Measurements from ENCODE around the gene ZNF853. TPM values are rescaled to one million over a fixed set of nuclear protein-coding genes. Genes with fewer than 3 reads are reported as not detected.

ZNF853 gene
- total and polyA plus RNA-seq, 2 of the 8 experiments (the other 6 are each of a cell fraction or from before 2014, with no cell fraction given), result 4.3 to 5.7 TPM

DNA sequence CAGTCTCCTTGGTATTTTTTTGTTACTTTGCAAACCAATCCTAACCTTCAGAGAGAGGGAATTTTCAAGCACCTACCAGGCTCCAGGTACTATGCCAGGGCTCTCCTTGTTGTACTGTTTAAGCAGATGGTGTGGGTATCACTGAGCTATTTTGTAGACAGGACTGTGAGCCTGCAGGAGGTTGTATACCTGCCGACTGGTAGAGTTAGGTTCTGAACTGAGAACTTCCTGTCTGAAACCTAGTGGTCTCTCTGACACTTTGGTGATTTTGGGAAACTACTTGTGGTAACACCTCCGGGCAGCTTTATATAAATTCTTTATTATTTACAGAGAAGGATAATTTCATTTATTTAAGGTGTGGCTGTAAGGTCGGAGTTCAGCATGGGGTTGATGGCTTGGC is 4.6 kb downstream of the ZNF853 start (continued):
- TF ChIP-seq, protein P1, sequence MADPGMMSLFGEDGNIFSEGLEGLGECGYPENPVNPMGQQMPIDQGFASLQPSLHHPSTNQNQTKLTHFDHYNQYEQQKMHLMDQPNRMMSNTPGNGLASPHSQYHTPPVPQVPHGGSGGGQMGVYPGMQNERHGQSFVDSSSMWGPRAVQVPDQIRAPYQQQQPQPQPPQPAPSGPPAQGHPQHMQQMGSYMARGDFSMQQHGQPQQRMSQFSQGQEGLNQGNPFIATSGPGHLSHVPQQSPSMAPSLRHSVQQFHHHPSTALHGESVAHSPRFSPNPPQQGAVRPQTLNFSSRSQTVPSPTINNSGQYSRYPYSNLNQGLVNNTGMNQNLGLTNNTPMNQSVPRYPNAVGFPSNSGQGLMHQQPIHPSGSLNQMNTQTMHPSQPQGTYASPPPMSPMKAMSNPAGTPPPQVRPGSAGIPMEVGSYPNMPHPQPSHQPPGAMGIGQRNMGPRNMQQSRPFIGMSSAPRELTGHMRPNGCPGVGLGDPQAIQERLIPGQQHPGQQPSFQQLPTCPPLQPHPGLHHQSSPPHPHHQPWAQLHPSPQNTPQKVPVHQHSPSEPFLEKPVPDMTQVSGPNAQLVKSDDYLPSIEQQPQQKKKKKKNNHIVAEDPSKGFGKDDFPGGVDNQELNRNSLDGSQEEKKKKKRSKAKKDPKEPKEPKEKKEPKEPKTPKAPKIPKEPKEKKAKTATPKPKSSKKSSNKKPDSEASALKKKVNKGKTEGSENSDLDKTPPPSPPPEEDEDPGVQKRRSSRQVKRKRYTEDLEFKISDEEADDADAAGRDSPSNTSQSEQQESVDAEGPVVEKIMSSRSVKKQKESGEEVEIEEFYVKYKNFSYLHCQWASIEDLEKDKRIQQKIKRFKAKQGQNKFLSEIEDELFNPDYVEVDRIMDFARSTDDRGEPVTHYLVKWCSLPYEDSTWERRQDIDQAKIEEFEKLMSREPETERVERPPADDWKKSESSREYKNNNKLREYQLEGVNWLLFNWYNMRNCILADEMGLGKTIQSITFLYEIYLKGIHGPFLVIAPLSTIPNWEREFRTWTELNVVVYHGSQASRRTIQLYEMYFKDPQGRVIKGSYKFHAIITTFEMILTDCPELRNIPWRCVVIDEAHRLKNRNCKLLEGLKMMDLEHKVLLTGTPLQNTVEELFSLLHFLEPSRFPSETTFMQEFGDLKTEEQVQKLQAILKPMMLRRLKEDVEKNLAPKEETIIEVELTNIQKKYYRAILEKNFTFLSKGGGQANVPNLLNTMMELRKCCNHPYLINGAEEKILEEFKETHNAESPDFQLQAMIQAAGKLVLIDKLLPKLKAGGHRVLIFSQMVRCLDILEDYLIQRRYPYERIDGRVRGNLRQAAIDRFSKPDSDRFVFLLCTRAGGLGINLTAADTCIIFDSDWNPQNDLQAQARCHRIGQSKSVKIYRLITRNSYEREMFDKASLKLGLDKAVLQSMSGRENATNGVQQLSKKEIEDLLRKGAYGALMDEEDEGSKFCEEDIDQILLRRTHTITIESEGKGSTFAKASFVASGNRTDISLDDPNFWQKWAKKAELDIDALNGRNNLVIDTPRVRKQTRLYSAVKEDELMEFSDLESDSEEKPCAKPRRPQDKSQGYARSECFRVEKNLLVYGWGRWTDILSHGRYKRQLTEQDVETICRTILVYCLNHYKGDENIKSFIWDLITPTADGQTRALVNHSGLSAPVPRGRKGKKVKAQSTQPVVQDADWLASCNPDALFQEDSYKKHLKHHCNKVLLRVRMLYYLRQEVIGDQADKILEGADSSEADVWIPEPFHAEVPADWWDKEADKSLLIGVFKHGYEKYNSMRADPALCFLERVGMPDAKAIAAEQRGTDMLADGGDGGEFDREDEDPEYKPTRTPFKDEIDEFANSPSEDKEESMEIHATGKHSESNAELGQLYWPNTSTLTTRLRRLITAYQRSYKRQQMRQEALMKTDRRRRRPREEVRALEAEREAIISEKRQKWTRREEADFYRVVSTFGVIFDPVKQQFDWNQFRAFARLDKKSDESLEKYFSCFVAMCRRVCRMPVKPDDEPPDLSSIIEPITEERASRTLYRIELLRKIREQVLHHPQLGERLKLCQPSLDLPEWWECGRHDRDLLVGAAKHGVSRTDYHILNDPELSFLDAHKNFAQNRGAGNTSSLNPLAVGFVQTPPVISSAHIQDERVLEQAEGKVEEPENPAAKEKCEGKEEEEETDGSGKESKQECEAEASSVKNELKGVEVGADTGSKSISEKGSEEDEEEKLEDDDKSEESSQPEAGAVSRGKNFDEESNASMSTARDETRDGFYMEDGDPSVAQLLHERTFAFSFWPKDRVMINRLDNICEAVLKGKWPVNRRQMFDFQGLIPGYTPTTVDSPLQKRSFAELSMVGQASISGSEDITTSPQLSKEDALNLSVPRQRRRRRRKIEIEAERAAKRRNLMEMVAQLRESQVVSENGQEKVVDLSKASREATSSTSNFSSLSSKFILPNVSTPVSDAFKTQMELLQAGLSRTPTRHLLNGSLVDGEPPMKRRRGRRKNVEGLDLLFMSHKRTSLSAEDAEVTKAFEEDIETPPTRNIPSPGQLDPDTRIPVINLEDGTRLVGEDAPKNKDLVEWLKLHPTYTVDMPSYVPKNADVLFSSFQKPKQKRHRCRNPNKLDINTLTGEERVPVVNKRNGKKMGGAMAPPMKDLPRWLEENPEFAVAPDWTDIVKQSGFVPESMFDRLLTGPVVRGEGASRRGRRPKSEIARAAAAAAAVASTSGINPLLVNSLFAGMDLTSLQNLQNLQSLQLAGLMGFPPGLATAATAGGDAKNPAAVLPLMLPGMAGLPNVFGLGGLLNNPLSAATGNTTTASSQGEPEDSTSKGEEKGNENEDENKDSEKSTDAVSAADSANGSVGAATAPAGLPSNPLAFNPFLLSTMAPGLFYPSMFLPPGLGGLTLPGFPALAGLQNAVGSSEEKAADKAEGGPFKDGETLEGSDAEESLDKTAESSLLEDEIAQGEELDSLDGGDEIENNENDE (IDR thresholded peaks at IDR 0.05; ENCODE audit: insufficient replicate concordance, low read length), result no peak
- no peak for TF ChIP-seq CHD1 (IDR thresholded peaks at IDR 0.05; ENCODE audit: low read depth, low read length)
- no peak for TF ChIP-seq RXRA (IDR thresholded peaks at IDR 0.05; ENCODE audit: insufficient read depth, low read depth, low read length)
- no peak for TF ChIP-seq KDM1A (IDR thresholded peaks at IDR 0.05; ENCODE audit: borderline replicate concordance, low read length)
- TF ChIP-seq HDAC6 (IDR thresholded peaks at IDR 0.05; ENCODE audit: low read depth, low read length), result no peak
- TF ChIP-seq CBX8 (IDR thresholded peaks at IDR 0.05; ENCODE audit: borderline replicate concordance, low read depth, low read length), result no peak
- TF ChIP-seq RAD21 (IDR thresholded peaks at IDR 0.05 in 1 of 2, conservative IDR thresholded peaks at IDR 0.05 in 1 of 2; ENCODE audit: low read depth in 2 of 2, low read length in 2 of 2), result no peak
- no peak for TF ChIP-seq JUND (IDR thresholded peaks at IDR 0.05; ENCODE audit: low read length)
- TF ChIP-seq ASH2L (IDR thresholded peaks at IDR 0.05; ENCODE audit: low read length), result no peak
- TF ChIP-seq TEAD4 (IDR thresholded peaks at IDR 0.05; ENCODE audit: low read depth, low read length), result no peak
